HEK293 (cell line): Measurements from ENCODE around the gene C1orf174.

Experiments used
- CTCF ChIA-PET: fragments of 350-600 bp; formaldehyde crosslinking; extraction: SDS; loops from one replicate; lab custom pipeline; 2021; ENCODE audit warnings: antibody characterized with exemption; lab: Yijun Ruan, JAX
- POLR2A ChIA-PET: fragments of 300-600 bp; formaldehyde crosslinking; extraction: SDS; loops from one replicate; lab custom pipeline; 2020; ENCODE audit warnings: antibody characterized with exemption, inconsistent platforms; lab: Yijun Ruan, JAX
- H3K27ac ChIP-seq: fragments of 200-500 bp; sonication (Bioruptor generic); 2 replicates; pipeline ENCODE4 v1.5.1; 2014; ENCODE audit warnings: low read depth, low read length, control low read depth, inconsistent platforms; ENCODE audit errors: extremely low read depth
- H3K36me3 ChIP-seq, 2 experiments: fragments of 200-500 bp in 1 of 2; sonication (Bioruptor generic) in 1 of 2; 1 replicate in 1 of 2; 2 replicates in 1 of 2; pipeline ENCODE4 v1.5.1; 2014 to 2017; ENCODE audit warnings: inconsistent platforms in 2 of 2, low read length in 2 of 2; ENCODE audit not compliant: control insufficient read depth in 2 of 2, insufficient read depth in 1 of 2
- H3K4me1 ChIP-seq: fragments of 200-500 bp; sonication (Bioruptor generic); 2 replicates; pipeline ENCODE4 v1.5.1; 2014; ENCODE audit warnings: mild to moderate bottlenecking, low read length, inconsistent platforms; ENCODE audit not compliant: control insufficient read depth, insufficient read depth
- H3K4me3 ChIP-seq: 2 replicates; pipeline ENCODE4 v1.5.1; 2011; ENCODE audit warnings: low read depth, mild to moderate bottlenecking, control low read depth, low read length, moderate library complexity
- H3K9me3 ChIP-seq: fragments of 200-500 bp; sonication (Bioruptor generic); 2 replicates; pipeline ENCODE4 v1.5.1; 2014; ENCODE audit warnings: low read depth, low read length, inconsistent platforms; ENCODE audit not compliant: control insufficient read depth, insufficient read depth
- AEBP2 ChIP-seq: fragments of 450-650 bp; formaldehyde crosslinking; IDR thresholded peaks from 2 replicates; pipeline ENCODE4 v1.5.1; 2016; ENCODE audit warnings: missing biosample characterization, missing genetic modification characterization, borderline replicate concordance
- BCL11B ChIP-seq: fragments of 450-650 bp; formaldehyde crosslinking; IDR thresholded peaks from 2 replicates; pipeline ENCODE4 v1.5.1; 2016; ENCODE audit warnings: low read depth, missing biosample characterization, missing genetic modification characterization
- FEZF1 ChIP-seq: fragments of 450-650 bp; formaldehyde crosslinking; IDR thresholded peaks from 2 replicates; pipeline ENCODE4 v1.5.1; 2016; ENCODE audit warnings: missing biosample characterization, missing genetic modification characterization
- GLI4 ChIP-seq: fragments of 450-650 bp; formaldehyde crosslinking; IDR thresholded peaks from 2 replicates; pipeline ENCODE4 v1.5.1; 2016; ENCODE audit warnings: missing biosample characterization, missing genetic modification characterization
- PATZ1 ChIP-seq: fragments of 450-650 bp; formaldehyde crosslinking; IDR thresholded peaks from 2 replicates; pipeline ENCODE4 v1.5.1; 2016; ENCODE audit warnings: missing biosample characterization, missing genetic modification characterization
- SALL2 ChIP-seq: fragments of 450-650 bp; formaldehyde crosslinking; IDR thresholded peaks from 2 replicates; pipeline ENCODE4 v1.5.0; 2017; ENCODE audit warnings: missing biosample characterization, mild to moderate bottlenecking, missing genetic modification characterization, borderline replicate concordance
- WT1 ChIP-seq: fragments of 450-650 bp; formaldehyde crosslinking; IDR thresholded peaks from 2 replicates; pipeline ENCODE4 v1.5.1; 2016; ENCODE audit warnings: missing biosample characterization, missing genetic modification characterization
- ZFP69B ChIP-seq: fragments of 450-650 bp; formaldehyde crosslinking; IDR thresholded peaks from 2 replicates; pipeline ENCODE4 v1.5.1; 2016; ENCODE audit warnings: missing biosample characterization, missing genetic modification characterization
- ZNF146 ChIP-seq: fragments of 450-650 bp; formaldehyde crosslinking; IDR thresholded peaks from 2 replicates; pipeline ENCODE4 v1.5.1; 2016; ENCODE audit warnings: missing biosample characterization, missing genetic modification characterization
- ZNF148 ChIP-seq: fragments of 450-650 bp; formaldehyde crosslinking; IDR thresholded peaks from 2 replicates; pipeline ENCODE4 v1.5.0; 2017; ENCODE audit warnings: missing biosample characterization, missing genetic modification characterization, borderline replicate concordance
- ZNF19 ChIP-seq: fragments of 450-650 bp; formaldehyde crosslinking; IDR thresholded peaks from 2 replicates; pipeline ENCODE4; 2016; ENCODE audit warnings: missing biosample characterization, missing genetic modification characterization, low read depth
- ZNF292 ChIP-seq: fragments of 450-650 bp; formaldehyde crosslinking; IDR thresholded peaks from 2 replicates; pipeline ENCODE4 v1.5.1; 2016; ENCODE audit warnings: low read depth, missing biosample characterization, missing genetic modification characterization, borderline replicate concordance
- ZNF521 ChIP-seq: fragments of 450-650 bp; formaldehyde crosslinking; IDR thresholded peaks from 2 replicates; pipeline ENCODE4 v1.5.1; 2017; ENCODE audit warnings: missing biosample characterization, mild to moderate bottlenecking, missing genetic modification characterization
- ZNF639 ChIP-seq: fragments of 450-650 bp; formaldehyde crosslinking; IDR thresholded peaks from 2 replicates; pipeline ENCODE4 v1.5.1; 2016; ENCODE audit warnings: missing biosample characterization, missing genetic modification characterization
- ZNF670 ChIP-seq: fragments of 450-650 bp; formaldehyde crosslinking; IDR thresholded peaks from 2 replicates; pipeline ENCODE4 v1.5.1; 2016; ENCODE audit warnings: missing biosample characterization, missing genetic modification characterization, low read depth
- ZNF707 ChIP-seq: fragments of 450-650 bp; formaldehyde crosslinking; IDR thresholded peaks from 2 replicates; pipeline ENCODE4 v1.5.1; 2016; ENCODE audit warnings: missing biosample characterization, missing genetic modification characterization
- ZNF785 ChIP-seq: fragments of 450-650 bp; formaldehyde crosslinking; IDR thresholded peaks from 2 replicates; pipeline ENCODE4 v1.5.1; 2016; ENCODE audit warnings: missing biosample characterization, missing genetic modification characterization
- ZNF792 ChIP-seq: fragments of 450-650 bp; formaldehyde crosslinking; IDR thresholded peaks from 2 replicates; pipeline ENCODE4 v1.5.1; 2016; ENCODE audit warnings: missing biosample characterization, missing genetic modification characterization
- ZSCAN23 ChIP-seq: fragments of 450-650 bp; formaldehyde crosslinking; IDR thresholded peaks from 2 replicates; pipeline ENCODE4 v1.5.1; 2016; ENCODE audit warnings: missing biosample characterization, missing genetic modification characterization

C1orf174 gene

GRCh38 chr1:3930301-3931006, 30.4 kb upstream of the C1orf174 start (continued):
- TF ChIP-seq ZNF521 (tag by site-specific recombination) (peak; percentile 97; the same call in 1 of the 2 replicates), ZNF19 (no peak), ZFP69B (tag by site-specific recombination) (no peak), BCL11B (no peak), WT1 (tag by site-specific recombination) (no peak), ZNF785 (tag by site-specific recombination) (peak; percentile 76; the same call in 1 of the 2 replicates), PATZ1 (no peak)
- TF ChIP-seq, all 188 proteins: peak for 14

GRCh38 chr1:3929126-3929525, 29.1 kb upstream of the C1orf174 start:
- POLR2A ChIA-PET = no interaction called here
- H3K4me3 ChIP-seq = no peak overlapping the region
- no peak overlapping the region for H3K27ac ChIP-seq
- no peaks in the 10 kb centered on the region for H3K36me3 ChIP-seq
- no peaks in the 10 kb centered on the region for H3K4me1 ChIP-seq
- TF ChIP-seq SALL2 (tag by site-specific recombination) (0 out of 2 replicates have a peak, but pooled peaks have one; percentile 41), ZNF292 (tag by site-specific recombination) (no peak), ZFP69B (tag by site-specific recombination) (no peak), ZNF707 (tag by site-specific recombination) (peak; percentile 38; the same call in 1 of the 2 replicates), AEBP2 (tag by site-specific recombination) (0 out of 2 replicates have a peak, but pooled peaks have one; percentile 23), ZNF792 (tag by site-specific recombination) (no peak), ZNF146 (no peak), GLI4 (tag by site-specific recombination) (0 out of 2 replicates have a peak, but pooled peaks have one; percentile 35), FEZF1 (tag by site-specific recombination) (no peak), ZNF148 (tag by site-specific recombination) (0 out of 2 replicates have a peak, but pooled peaks have one; percentile 18), ZNF670 (tag by site-specific recombination) (peak; percentile 52; the same call in 1 of the 2 replicates), ZSCAN23 (0 out of 2 replicates have a peak, but pooled peaks have one; percentile 50), ZNF639 (0 out of 2 replicates have a peak, but pooled peaks have one; percentile 34)
- H3K9me3 ChIP-seq = no peaks in the 10 kb centered on the region
- CTCF ChIA-PET = no interaction called here
